WI38 (cell line): Measurements from ENCODE around the gene LMAN2.
A peak's percentile ranks its signal among the peaks of the same experiment; 100 is the strongest.

ENCODE experiments used
- H3K4me3 ChIP-seq: 2 replicates; pipeline ENCODE4 v1.5.1; 2011; ENCODE audit warnings: low read depth, mild to moderate bottlenecking, control low read depth, low read length
- CTCF ChIP-seq: IDR thresholded peaks from 2 replicates; pipeline ENCODE4 v1.5.1; 2012; ENCODE audit warnings: low read depth, mild to moderate bottlenecking, control low read depth, low read length

Gene LMAN2

GRCh38 chr5:177314376-177315342, 36.8 kb downstream of the LMAN2 start:
- TF ChIP-seq CTCF = no peak
- no peak overlapping the region for H3K4me3 ChIP-seq

DNA sequence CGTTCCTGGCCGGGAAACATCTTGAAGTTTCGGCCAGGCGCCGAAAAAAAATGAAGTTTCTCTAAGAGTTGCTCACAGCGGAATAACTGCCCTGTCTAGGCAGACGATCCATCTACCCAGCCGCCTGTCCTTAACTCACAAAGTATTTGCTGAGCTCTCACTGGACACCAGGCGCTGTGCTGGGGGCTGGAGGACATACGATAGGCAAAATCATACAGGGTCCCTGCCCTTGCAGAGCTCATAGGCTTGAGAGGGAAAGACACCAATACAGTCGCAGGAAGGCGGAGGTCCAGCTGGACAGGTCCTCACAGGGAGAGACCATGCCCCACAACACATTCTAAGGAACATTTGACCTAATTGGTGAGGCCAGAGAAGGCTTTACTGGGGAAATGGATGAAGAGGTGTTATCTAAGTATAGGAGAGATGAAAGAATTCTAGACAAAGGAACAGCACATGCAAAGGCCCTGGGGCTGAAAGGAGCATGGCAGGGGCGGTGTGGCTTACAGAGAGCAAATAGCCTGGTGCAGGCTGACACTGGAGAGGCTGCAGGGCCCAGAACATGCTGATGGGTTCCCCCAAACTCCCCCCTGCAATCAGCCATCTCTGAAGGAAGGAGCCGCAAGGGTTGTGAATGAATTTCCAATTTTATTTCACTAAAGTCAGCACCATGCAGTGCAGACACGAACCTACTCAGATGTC, 37.8 kb downstream of the LMAN2 start:
- H3K4me3 ChIP-seq = no peak overlapping the region
- no peak for TF ChIP-seq CTCF

GRCh38 chr5:177312649-177313181, 38.8 kb downstream of the LMAN2 start:
- TF ChIP-seq CTCF = no peak
- peak overlapping the region; percentile 44 for H3K4me3 ChIP-seq

DNA sequence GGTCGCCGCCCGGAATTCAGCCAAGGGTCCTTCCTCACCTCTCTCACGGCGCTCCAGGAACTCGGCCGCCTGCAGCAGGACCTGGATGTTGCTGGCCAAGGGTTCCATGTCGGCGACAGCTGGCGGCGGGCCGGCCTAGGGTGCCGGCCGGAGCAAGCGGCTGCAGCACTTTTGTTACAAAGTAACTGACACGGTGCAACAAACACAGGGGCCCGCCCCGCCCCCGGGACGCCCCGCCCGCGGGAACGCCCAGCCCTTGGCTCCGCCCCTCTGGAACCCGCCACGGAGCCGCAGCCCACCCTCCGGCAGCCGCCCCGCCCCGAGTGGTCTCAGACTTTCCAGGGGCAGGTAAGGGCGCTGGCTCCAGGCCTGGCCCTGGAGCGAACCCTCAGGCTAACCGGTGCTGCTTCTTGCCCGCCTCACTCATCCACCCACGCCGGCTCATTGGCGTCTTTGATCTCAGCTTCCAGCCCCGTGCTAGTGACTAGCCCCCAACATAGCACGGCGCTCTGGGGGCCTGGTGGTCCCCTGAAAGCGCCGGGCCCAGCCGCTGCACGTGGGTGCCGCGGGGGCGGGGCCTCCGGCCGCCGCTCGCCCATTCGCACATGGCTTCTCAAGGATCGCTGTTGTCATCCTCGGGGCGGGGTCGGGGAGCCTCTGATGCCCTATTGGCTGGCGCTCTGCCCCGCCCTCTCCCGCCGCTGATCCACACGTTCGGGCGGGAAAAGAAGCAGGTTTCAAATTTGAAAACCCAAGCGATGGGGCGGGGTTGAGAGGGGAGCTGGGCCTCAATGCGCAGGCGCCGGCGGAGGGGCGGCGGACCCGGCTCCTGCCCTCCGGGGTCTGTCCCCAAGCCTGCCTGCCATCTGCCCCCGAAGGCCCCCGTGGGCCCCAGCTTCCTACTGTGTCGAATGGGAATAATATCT, 39.5 kb downstream of the LMAN2 start, which contains the start of gene MXD3:
Gene MXD3, minus strand, starts transcription at position 176 of the 926 bp plus-strand sequence. Its CDS starts 68 bp downstream, at position 108.
- no peak for TF ChIP-seq CTCF
- H3K4me3 ChIP-seq = peak within 1 kb of the TSS; percentile 66

GRCh38 chr5:177311392-177311722, 40.1 kb downstream of the LMAN2 start:
- H3K4me3 ChIP-seq = peak overlapping the region; percentile 66
- no peak for TF ChIP-seq CTCF

GRCh38 chr5:177310757-177311391, 40.6 kb downstream of the LMAN2 start:
- peak overlapping the region; percentile 66 for H3K4me3 ChIP-seq
- TF ChIP-seq CTCF = no peak
